SK-N-DZ (cell line): ENCODE measurements around the gene CPAMD8.
"Not testable (repeated sequence)": the region's sequence is repeated elsewhere in the genome, so short reads cannot be mapped to it uniquely, and the experiment has no call there.

ENCODE experiments used
- DNase-seq: peaks from one replicate; pipeline ENCODE4 v3.0.0-alpha.2; 2015; ENCODE audit warnings: low spot score

CPAMD8 gene

DNA sequence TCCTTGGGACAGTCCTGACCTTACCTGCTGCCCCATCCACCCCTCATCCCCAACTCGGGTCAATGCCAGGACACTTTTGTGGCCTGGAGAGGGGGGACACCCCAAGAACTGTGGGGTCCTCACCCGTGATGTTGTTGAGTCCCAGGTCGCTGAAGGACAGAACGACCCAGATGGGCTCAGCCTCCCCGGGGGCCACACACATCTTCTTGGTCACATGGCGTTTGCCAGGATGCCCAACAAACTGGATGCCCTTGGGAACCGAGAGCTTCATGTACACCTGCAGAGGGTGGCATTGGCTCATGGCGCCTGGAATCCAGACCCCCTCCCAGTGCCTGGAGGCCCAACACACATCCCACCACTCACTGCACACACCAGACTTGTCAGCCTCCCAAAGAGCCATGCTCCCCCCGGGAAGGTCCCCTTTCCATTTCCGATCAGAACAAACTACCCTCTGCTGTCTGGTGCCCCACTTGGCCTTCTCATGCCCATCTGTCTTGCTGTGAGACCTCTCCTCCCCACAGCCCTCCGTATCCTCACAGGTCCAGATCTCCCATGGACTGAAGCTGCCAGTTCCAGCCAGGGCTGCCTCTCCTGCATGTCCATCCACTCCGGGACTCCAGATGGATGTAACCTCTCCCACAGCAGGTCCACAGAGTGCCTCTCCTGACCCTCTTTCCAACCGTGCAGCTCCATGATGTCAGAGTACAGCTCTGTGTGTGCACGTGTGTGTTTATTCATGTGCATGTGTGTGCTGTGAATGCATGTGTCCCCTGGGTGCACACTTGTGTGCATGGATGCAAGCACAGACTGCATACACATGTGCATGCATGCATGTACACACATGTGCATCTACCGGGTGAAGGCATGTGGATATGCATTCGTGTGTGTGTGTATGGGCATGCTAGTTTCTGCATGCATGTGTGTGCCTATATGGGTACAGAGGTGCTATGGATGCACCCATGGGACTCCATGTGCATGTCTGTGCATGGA, 79.4 kb downstream of the CPAMD8 start:
- no peak for DNase-seq

DNA sequence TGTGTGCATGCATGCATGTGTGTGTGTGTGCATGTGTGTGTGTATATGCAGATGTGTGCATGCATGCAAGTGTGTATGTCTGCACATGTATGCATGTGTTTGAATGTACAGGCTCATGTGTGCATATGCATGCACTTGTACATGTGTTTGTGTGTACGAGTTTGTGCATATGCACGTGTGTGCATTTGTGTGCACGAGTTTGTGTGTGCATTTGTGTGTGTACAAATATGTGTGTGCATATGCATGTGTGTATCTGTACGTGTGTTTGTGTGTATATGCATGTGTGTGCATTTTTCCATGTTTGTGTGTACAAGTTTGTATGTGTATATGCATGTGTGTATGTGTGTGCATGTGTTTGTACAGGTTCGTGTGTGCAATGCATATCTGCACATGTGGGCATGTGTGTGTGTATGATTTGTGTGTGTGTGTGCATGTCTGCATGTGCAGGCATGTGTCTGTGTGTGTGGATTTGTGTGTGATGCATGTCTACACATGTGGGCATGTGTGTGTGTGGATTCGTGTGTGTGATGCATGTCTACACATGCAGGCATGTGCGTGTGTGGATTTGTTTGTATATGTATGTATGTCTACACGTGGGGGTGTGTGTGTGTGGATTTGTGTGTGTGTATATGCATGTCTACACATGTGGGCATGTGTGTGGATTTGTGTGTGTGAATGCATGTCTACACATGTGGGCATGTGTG, 80.7 kb downstream of the CPAMD8 start:
- no peak for DNase-seq

GRCh38 chr19:16945364-16945714, 81.3 kb downstream of the CPAMD8 start:
- DNase-seq: no peak

DNA sequence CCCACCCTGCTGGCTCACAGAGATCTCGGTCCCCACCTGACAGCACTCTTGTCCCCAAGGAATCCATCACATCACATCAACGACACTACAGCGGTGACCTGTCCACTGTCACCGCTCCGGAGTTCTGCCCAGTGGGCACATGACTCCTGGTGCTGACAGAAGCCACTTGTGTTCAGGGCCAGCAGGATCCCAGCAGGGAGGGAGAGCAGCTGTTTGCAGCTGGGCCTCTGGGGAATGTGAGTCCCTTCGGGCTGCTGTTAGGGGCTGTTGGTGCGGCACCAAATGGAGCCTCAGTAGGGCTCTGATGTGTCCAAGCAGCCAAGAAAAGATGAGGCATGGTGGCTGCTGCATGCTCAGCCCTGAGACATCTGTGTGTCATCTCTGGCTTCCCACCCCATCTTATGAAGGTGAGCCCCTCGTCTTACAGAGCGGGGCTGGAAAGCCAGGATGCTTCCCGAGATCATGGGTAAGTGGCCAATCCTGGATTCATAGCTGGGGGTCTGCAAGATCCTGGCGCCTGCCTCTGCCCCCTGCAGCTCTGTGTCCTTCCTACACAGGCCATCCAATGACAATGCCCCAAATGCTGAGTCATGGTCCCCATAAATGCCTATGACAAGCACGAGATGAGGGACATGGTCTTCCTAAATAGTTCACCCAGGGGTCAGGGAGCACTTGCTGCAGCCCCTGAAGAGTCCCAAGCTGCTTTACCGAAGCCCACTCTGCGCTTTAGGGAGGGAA, 81.8 kb downstream of the CPAMD8 start:
- no peak for DNase-seq

DNA sequence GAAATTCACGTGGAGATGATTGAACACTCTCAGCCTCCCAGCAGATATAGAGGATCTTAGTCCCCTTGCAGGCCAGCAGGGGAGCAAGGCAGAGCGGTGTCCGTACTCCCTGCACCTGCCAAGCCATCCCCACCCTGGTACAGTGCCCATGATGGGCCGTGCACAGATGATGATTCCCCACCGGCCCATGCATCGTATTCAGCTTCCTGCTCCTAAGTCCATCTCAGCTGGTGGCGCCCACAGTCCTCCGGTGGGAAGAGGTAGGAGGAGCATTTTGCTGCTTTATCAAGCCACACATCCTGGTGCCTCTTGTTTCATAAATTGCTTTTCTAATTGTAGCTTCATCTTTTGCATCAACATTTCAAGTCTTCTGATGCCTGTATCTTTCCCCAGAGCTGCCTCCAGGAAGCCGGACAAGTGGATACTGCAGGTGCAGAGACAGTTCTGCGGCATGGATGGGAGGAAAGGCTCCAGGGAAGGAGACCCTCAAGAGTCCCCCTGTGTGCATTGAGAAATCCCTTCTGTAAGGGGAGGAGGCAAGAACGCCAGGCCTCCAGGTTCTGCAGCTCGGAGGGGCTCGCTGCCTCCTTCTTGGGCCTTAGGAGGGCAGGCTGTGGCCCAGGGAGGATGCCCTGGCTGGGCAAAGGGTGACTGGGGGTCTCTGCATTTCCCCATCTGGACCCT, 82.5 kb downstream of the CPAMD8 start:
- DNase-seq: no peak

GRCh38 chr19:16943090-16943489, 83.5 kb downstream of the CPAMD8 start:
- not testable (repeated sequence) for DNase-seq

- no peak for DNase-seq
Measured at GRCh38 chr19:16942583-16942982, 84.0 kb downstream of the CPAMD8 start.

- DNase-seq: no peak
Measured at GRCh38 chr19:16940626-16941025, 86.0 kb downstream of the CPAMD8 start.

- DNase-seq: not testable (repeated sequence)
Measured at GRCh38 chr19:16940063-16940462, 86.5 kb downstream of the CPAMD8 start.

GRCh38 chr19:16938211-16938610, 88.4 kb downstream of the CPAMD8 start:
- DNase-seq: no peak

DNA sequence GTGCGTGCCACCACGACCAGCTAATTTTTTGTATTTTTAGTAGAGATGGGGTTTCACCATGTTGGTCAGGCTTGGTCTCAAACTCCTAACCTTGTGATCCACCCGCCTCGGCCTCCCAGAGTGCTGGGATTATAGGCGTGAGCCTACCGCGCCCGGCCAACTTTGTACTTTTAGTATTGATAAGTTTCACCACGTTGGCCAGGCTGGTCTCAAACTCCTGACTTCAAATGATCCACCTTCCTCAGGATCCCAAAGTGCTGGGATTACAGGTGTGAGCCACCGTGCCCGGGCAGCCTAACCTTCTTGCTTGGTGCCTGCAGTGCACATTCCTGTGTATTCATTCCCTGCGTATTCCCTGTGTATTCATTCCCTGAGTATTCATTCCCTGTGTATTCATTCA, 88.8 kb downstream of the CPAMD8 start:
- DNase-seq: not testable (repeated sequence)

DNA sequence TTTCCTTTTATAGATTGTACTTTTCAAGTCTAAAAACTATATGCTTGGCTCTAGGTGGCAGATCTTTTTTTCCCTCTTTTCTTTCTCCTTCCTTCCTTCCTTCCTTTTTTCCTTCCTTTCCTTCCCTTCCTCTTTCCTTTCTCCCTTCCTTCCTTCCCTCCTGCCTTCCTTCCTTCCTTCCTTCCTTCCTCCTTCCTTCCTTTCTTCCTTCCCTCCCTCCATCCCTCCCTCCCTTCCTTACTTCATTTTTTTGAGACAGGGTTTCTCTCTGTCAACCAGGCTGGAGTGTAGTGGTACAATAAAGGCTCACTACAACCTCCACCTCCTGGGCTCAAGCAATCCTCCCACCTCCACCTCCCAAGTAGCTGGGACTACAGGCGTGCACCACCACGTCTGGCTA, 89.7 kb downstream of the CPAMD8 start:
- DNase-seq: no peak

DNA sequence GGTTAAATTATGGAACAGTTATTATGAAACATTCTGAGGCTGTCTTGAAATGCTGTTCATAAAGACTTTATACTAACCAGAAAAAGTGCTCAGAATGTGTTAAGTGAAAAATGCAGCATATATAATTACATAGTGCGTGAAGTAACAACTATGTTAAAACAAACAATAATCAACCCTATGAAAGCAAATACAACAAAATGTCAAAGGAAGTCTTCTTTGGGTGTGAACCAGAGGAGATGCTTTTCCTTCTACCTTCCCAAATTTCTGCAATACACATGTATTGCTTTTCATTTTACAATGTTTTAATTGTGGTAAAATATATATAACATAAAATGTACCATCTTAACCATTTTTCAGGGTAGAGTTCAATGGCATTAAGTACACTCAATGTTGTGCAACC, 92.1 kb downstream of the CPAMD8 start:
- DNase-seq: no peak

GRCh38 chr19:16931306-16931705, 95.3 kb downstream of the CPAMD8 start:
- no peak for DNase-seq

- no peak for DNase-seq
Measured at GRCh38 chr19:16930753-16931152, 95.9 kb downstream of the CPAMD8 start.

DNA sequence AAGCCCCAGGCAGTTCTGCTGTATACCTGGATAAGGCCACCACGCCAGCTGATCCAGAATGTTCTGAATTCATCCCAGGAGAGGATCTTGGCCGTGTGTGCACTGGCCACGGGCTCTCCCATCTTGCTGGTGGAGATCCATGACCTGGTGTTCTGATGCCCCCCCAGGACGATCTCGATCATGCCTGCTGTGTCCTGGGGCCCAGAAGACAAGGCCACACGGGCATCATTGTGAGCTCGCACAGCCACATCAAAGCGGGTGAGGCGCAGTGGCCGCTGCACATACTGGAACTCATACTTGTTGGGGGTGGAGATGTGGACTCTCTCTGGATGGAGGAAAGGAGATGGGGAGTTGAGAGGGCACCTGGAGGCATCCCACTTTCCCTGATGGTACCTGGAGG, 97.7 kb downstream of the CPAMD8 start:
- DNase-seq: no peak

- DNase-seq: no peak
Measured at GRCh38 chr19:16928351-16928750, 98.3 kb downstream of the CPAMD8 start.

DNA sequence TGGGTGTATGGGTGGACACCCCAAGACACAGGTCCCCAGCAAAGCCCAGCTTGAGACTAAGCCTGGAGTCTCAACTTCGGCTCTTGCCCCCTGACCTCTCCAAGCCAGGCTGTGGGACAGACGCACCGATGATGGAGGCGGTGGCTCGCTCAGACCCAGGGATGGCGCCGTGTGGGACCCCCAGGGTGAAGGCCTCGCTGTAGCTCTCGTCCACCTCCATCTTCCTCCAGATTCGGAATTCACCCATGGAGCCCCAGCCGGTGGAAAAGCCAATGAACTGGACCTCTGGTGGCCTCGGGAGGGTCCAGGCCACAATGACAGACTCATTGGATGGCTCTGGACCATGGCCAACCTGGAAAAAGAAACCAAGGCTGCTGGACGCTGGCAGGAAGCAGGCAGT, 98.7 kb downstream of the CPAMD8 start:
- no peak for DNase-seq

- DNase-seq: no peak
Measured at GRCh38 chr19:16922949-16923348, 103.7 kb downstream of the CPAMD8 start.

DNA sequence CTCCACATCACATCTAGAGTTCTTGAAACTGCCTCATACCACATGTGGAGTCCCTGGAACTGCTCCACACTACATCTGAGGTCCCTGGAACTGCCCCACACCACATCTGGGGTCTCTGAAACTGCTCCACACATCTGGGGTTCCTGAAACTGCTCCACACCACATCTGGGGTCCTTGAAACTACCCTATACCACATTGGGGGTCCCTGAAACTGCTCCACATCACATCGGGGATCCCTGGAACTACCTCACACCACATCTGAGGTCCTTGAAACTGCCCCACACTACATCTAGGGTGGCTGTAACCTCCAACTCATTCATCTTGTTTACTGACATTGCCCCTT, 104.0 kb downstream of the CPAMD8 start:
- DNase-seq: no peak

- DNase-seq: no peak
Measured at GRCh38 chr19:16921766-16922591, 104.6 kb downstream of the CPAMD8 start.
